Neural crest cell (in vitro differentiated cells): Measurements from ENCODE around the gene MDP1. TPM values are rescaled to one million over a fixed set of nuclear protein-coding genes. Genes with fewer than 3 reads are reported as not detected.
"Not testable (repeated sequence)": the region's sequence is repeated elsewhere in the genome, so short reads cannot be mapped to it uniquely, and the experiment has no call there.

Experiments used
- DNase-seq: peaks from one replicate; pipeline ENCODE4 v3.0.0; 2021; ENCODE audit warnings: low read depth, mixed read lengths, low spot score
- H3K27ac Mint-ChIP-seq: one replicate; pipeline ENCODE4 v1.8.0; 2021; ENCODE audit warnings: mild to moderate bottlenecking, mixed read lengths; ENCODE audit not compliant: unreplicated experiment
- H3K27me3 Mint-ChIP-seq: 2 replicates; pipeline ENCODE4 v1.8.0; 2021; ENCODE audit warnings: low read depth, mild to moderate bottlenecking, mixed read lengths
- H3K36me3 Mint-ChIP-seq: 2 replicates; pipeline ENCODE4 v1.8.0; 2021; ENCODE audit warnings: low read depth, mild to moderate bottlenecking, mixed read lengths
- H3K4me1 Mint-ChIP-seq: 2 replicates; pipeline ENCODE4 v1.8.0; 2021; ENCODE audit warnings: mixed read lengths
- H3K4me3 Mint-ChIP-seq: one replicate; pipeline ENCODE4 v1.8.0; 2021; ENCODE audit warnings: mild to moderate bottlenecking, mixed read lengths
- H3K9me3 Mint-ChIP-seq: 2 replicates; pipeline ENCODE4 v1.8.0; 2021; ENCODE audit warnings: mixed read lengths
- total RNA-seq: library from RNA; stranded (reverse); gene quantifications from 2 replicates; pipeline ENCODE4 v1.2.1, GENCODE V29; 2021
- TF ChIP-seq, protein P1 (sequence below): fragments of 200-600 bp; sonication (generic); conservative IDR thresholded peaks from 2 replicates; pipeline ENCODE4 v1.5.0; 2021; ENCODE audit warnings: antibody characterized with exemption, mild to moderate bottlenecking

The MDP1 gene
- total RNA-seq, 1 donor from 2014 or later: 25.9 TPM

DNA sequence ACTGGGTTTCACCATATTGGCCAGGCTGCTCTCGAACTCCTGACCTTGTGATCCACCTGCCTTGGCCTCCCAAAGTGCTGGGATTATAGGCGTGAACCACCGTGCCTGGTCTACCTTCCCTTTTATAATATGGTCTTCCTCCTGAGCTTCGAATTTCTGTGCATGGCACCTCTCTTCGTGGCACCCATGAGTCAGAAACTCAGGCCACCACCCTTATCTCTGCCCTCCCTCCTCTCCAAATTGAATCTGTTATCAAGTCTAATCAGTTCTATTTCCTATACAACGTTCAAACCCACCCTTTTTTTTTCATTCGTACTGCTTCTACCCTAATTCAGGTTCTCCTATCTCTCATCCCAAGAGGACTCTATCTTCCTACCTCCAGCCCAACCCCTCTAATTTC, 31.6 kb upstream of the MDP1 start:
- no peaks in the 10 kb centered on the region for H3K36me3 Mint-ChIP-seq
- no peak overlapping the region for H3K27ac Mint-ChIP-seq
- peak overlapping the region; percentile 25 for H3K4me3 Mint-ChIP-seq
- H3K27me3 Mint-ChIP-seq: peaks cover 2% of the 10 kb centered on the region
- TF ChIP-seq, protein P1, sequence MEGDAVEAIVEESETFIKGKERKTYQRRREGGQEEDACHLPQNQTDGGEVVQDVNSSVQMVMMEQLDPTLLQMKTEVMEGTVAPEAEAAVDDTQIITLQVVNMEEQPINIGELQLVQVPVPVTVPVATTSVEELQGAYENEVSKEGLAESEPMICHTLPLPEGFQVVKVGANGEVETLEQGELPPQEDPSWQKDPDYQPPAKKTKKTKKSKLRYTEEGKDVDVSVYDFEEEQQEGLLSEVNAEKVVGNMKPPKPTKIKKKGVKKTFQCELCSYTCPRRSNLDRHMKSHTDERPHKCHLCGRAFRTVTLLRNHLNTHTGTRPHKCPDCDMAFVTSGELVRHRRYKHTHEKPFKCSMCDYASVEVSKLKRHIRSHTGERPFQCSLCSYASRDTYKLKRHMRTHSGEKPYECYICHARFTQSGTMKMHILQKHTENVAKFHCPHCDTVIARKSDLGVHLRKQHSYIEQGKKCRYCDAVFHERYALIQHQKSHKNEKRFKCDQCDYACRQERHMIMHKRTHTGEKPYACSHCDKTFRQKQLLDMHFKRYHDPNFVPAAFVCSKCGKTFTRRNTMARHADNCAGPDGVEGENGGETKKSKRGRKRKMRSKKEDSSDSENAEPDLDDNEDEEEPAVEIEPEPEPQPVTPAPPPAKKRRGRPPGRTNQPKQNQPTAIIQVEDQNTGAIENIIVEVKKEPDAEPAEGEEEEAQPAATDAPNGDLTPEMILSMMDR: no peak
- peaks cover 20% of the 10 kb centered on the region for H3K4me1 Mint-ChIP-seq
- no peak for DNase-seq
- H3K9me3 Mint-ChIP-seq: no peaks in the 10 kb centered on the region

- Mint-ChIP-seq H3K9me3 (no peaks in the 10 kb centered on the region), H3K27me3 (peaks cover 2% of the 10 kb centered on the region), H3K36me3 (no peaks in the 10 kb centered on the region), H3K27ac (no peak overlapping the region), H3K4me3 (no peak overlapping the region), H3K4me1 (peaks cover 21% of the 10 kb centered on the region)
- no peak for DNase-seq
- TF ChIP-seq, protein P1: no peak
Measured at GRCh38 chr14:24246765-24247212, 30.9 kb upstream of the MDP1 start.

- not testable (repeated sequence) for H3K4me3 Mint-ChIP-seq, H3K9me3 Mint-ChIP-seq, H3K27me3 Mint-ChIP-seq, H3K36me3 Mint-ChIP-seq, H3K27ac Mint-ChIP-seq, DNase-seq
- peaks cover 25% of the 10 kb centered on the region for H3K4me1 Mint-ChIP-seq
Measured at GRCh38 chr14:24245350-24245749, 29.5 kb upstream of the MDP1 start.

DNA sequence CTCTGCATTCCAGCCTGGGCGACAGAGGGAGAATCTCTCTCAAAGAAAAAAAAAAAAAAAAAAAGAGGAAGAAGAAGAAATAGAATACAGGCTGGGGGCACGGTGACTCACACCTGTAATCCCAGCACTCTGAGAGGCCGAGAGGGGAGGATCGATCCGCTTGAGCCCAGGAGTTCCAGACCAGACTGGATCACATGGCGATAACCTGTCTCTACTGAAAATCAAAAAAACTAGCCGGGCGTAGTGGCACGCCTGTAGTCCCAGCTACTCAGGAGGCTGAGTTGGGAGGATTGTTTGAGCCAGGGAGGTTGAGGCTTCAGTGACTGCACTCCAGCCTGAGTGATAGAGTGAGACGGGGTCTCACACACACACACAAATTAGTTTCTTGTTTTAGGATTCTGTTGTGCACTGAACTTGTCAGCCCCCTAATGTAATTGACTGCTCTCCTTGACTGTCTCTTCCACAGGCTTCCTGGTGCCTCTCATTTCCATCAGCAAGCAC, 27.5 kb upstream of the MDP1 start:
- Mint-ChIP-seq H3K36me3 (no peaks in the 10 kb centered on the region), H3K27me3 (peaks cover 2% of the 10 kb centered on the region), H3K4me3 (peak overlapping the region; percentile 94), H3K27ac (peak overlapping the region; percentile 99), H3K9me3 (no peaks in the 10 kb centered on the region), H3K4me1 (peaks cover 31% of the 10 kb centered on the region)
- no peak for DNase-seq
- TF ChIP-seq, protein P1: no peak

DNA sequence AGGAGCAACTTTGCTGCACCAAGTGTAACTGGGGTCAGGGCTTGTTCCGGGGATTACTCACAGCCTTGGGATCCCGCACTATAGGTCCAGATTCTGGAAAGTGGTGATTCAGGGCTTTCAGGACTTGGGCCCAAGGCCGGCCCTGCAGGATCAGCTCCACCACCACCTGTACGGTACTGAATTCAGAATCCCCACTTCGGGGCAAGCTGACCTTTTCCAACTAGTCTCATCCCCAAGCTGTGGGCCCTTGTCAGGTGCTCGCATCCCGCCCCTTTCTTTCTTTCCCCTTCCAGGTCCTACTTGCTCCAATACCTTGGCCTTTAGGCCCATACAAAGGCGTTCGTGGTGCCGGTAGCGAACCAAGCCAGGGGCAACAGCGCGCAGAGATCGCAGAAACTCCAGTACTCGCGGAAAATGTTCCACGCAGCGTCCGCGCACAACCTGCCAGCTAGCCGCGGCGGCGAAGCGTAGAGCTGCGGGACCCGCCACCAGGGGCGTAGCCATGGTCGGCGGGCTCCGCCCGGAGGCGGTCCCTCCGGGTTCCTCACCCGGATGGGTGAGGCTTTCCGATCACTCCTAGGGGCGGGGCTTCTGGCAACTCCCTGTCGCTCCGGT, 26.1 kb upstream of the MDP1 start:
- peaks cover 31% of the 10 kb centered on the region for H3K4me1 Mint-ChIP-seq
- TF ChIP-seq, protein P1: peak; percentile 63
- H3K27ac Mint-ChIP-seq: peak overlapping the region; percentile 99
- H3K36me3 Mint-ChIP-seq: peaks cover 9% of the 10 kb centered on the region
- peaks cover 2% of the 10 kb centered on the region for H3K27me3 Mint-ChIP-seq
- H3K9me3 Mint-ChIP-seq: no peaks in the 10 kb centered on the region
- peak; percentile 88 for DNase-seq
- peak overlapping the region; percentile 94 for H3K4me3 Mint-ChIP-seq

DNA sequence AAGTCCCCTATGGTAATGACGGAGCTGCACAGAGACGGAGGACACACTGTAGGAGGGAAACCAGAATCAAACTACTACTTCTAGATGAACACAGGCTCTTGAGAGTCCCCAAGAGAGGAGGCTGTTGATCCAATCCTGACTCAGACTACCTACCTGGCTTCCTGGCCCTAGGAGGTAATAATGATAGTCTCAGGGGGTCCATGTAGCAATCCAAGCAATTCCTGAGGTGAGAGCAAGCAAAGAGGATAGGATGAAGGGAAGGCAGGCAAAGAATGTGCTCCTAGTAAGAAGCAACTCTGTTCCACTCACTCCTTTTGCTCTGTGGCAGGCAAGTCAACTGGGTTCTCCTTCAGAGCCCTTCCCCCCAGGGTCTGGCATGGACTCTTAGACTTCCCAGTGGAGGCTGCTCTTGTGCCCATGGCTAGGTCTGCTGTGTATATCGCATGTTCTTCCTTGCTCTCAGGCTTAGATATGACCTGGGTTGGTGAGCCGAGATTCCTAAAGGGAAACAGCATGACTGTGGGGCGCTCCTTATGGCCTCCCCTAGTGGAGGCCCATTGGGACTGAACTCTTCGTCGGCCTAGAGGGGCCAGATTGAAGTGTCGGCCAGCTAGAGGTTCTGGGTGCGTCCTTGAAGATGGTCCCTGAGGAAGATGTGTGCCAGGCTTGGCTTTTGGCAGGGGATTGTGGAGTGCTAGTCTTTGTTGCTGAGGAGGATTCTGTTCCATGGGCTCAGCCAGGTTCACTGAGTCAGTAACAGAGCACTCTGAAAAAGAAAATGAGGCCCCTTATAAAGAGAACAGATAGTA, 24.4 kb upstream of the MDP1 start:
- H3K36me3 Mint-ChIP-seq: peaks cover 9% of the 10 kb centered on the region
- H3K4me3 Mint-ChIP-seq: peak overlapping the region; percentile 84
- TF ChIP-seq, protein P1: no peak
- no peak for DNase-seq
- peaks cover 31% of the 10 kb centered on the region for H3K4me1 Mint-ChIP-seq
- no peaks in the 10 kb centered on the region for H3K9me3 Mint-ChIP-seq
- no peak overlapping the region for H3K27ac Mint-ChIP-seq
- H3K27me3 Mint-ChIP-seq: peaks cover 2% of the 10 kb centered on the region
